Right cardiac atrium (tissue), 5 donors: ENCODE data around the gene CELF2. TPM values are rescaled to one million over a fixed set of nuclear protein-coding genes. Genes with fewer than 3 reads are reported as not detected.
A peak's percentile ranks its signal among the peaks of the same experiment; 100 is the strongest.

ENCODE experiments used
- ATAC-seq, 2 donors: fragments of 200-7000 bp; cut with Tn5 transposase; one replicate each; pipeline versions ENCODE4 v1.8.0 to v1.9.1; 2020; ENCODE audit warnings: moderate library complexity in 2 of 2, mild to moderate bottlenecking in 1 of 2
- DNase-seq, 3 donors: peaks; one replicate each; pipeline ENCODE4 v3.0.0-alpha.2; 2020
- H3K27ac ChIP-seq: one replicate; pipeline ENCODE4 v1.5.1; 2013; ENCODE audit warnings: mild to moderate bottlenecking, low read length, control low read depth, moderate library complexity
- H3K27me3 ChIP-seq: one replicate; pipeline ENCODE4 v1.6.1; 2013; ENCODE audit not compliant: control insufficient read depth, insufficient read depth
- H3K4me1 ChIP-seq: one replicate; pipeline ENCODE4 v1.6.1; 2013; ENCODE audit warnings: low read length; ENCODE audit not compliant: control insufficient read depth, insufficient read depth
- H3K4me3 ChIP-seq: one replicate; pipeline ENCODE4 v1.5.1; 2013; ENCODE audit warnings: low read length, control low read depth
- H3K9me3 ChIP-seq: one replicate; pipeline ENCODE4 v1.6.1; 2013; ENCODE audit warnings: low read length; ENCODE audit not compliant: control insufficient read depth
- WGBS: extraction: QIAGEN DNeasy Blood & Tissue Kit; methylation state at CpG from one replicate; pipeline ENCODE4 v1.1.7; 2013; 5-methylcytosine and 5-hydroxymethylcytosine counted together
- intact Hi-C, 4 donors: fragments of 100-400 bp; cut with DNase I; formaldehyde crosslinking; loops; one replicate each; pipeline versions ENCODE4 v1.11.0 to v1.14.0; 2022 to 2023
- polyA plus RNA-seq: library from polyadenylated mRNA; stranded (reverse); fragments of 200-250 nt; gene quantifications from one replicate; pipeline ENCODE4 v1.2.3, GENCODE V29; 2013
- total RNA-seq, 4 donors: library from RNA; stranded (reverse); fragmentation: NEBNext Ultra II Directional; extraction: Animal tissue kit (Norgen Biotek cat#: 25700); gene quantifications; one replicate each; pipeline ENCODE4 v1.2.1, GENCODE V29; 2021
- donor health status: healthy with polysubstance abuse.
- donor health status: DM: no; HTN: yes; CAD: no.
- donor health status: DM: no; HTN: no; CAD: no.
- donor health status: DM: no; HTN: yes; CAD: no; lungs with severe emphysema.
- donor health status: DM: yes; HTN: yes; CAD: no.

The CELF2 gene
- total and polyA plus RNA-seq, 5 donors, result 19.4 to 87.0 (median 76.8) TPM

GRCh38 chr10:11303361-11304170 is 285.9 kb downstream of the CELF2 start:
- H3K4me1 ChIP-seq, result no peaks in the 10 kb centered on the region
- intact Hi-C loops, result no loop called here
- H3K9me3 ChIP-seq, result no peaks in the 10 kb centered on the region
- no peak overlapping the region for H3K4me3 ChIP-seq
- no peak for ATAC-seq
- WGBS, result 88% methylated on average over 14 of the region's 14 CpGs
- H3K27me3 ChIP-seq, result no peaks in the 10 kb centered on the region
- DNase-seq, result no peak
- no peak overlapping the region for H3K27ac ChIP-seq

GRCh38 chr10:11304906-11305585 is 287.4 kb downstream of the CELF2 start:
- ATAC-seq (no peak), DNase-seq (no peak)
- H3K4me3 ChIP-seq, result no peak overlapping the region
- no peaks in the 10 kb centered on the region for H3K9me3 ChIP-seq
- no peaks in the 10 kb centered on the region for H3K4me1 ChIP-seq
- H3K27me3 ChIP-seq, result no peaks in the 10 kb centered on the region
- H3K27ac ChIP-seq, result no peak overlapping the region
- WGBS, result 97% methylated on average over 11 of the region's 11 CpGs
- intact Hi-C loops, result no loop called here

GRCh38 chr10:11305825-11306593 is 288.3 kb downstream of the CELF2 start:
- no peaks in the 10 kb centered on the region for H3K9me3 ChIP-seq
- H3K27me3 ChIP-seq, result no peaks in the 10 kb centered on the region
- DNase-seq (no peak), ATAC-seq (no peak)
- WGBS, result 96% methylated on average over 13 of the region's 13 CpGs
- intact Hi-C loops, result no loop called here
- H3K4me1 ChIP-seq, result no peaks in the 10 kb centered on the region
- H3K27ac ChIP-seq, result no peak overlapping the region
- H3K4me3 ChIP-seq, result no peak overlapping the region

GRCh38 chr10:11307004-11307403 is 289.3 kb downstream of the CELF2 start:
- H3K4me1 ChIP-seq, result no peaks in the 10 kb centered on the region
- H3K9me3 ChIP-seq, result no peaks in the 10 kb centered on the region
- ATAC-seq, result no peak
- DNase-seq, result no peak
- H3K27ac ChIP-seq, result no peak overlapping the region
- 99% methylated on average over 6 of the region's 6 CpGs for WGBS
- intact Hi-C loops, result no loop called here
- H3K27me3 ChIP-seq, result no peaks in the 10 kb centered on the region
- no peak overlapping the region for H3K4me3 ChIP-seq

DNA sequence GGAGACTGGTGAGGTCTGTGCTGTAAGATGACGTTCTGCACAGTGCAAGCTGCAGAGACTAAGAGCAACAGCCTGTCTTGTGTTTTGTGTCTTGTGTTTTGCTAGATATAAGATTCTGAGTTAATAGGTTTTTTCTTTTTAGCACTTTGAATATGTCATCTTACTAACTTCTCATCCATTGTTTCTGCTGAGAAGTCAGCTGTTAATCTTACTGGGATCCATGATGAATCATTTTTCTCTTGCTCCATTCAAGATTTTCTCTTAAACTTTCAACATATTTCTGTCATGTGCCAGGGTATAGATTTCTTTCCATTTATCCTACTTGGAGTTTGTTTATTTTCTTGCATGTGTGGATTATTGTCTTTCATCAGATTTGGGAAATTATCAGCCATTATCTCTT is 290.3 kb downstream of the CELF2 start:
- 87% methylated on average over 1 of the region's 1 CpG for WGBS
- Histone ChIP-seq H3K9me3 (no peaks in the 10 kb centered on the region), H3K4me3 (no peak overlapping the region), H3K4me1 (no peaks in the 10 kb centered on the region), H3K27me3 (no peaks in the 10 kb centered on the region), H3K27ac (no peak overlapping the region)
- ATAC-seq (no peak), DNase-seq (no peak)
- intact Hi-C loops, result no loop called here

DNA sequence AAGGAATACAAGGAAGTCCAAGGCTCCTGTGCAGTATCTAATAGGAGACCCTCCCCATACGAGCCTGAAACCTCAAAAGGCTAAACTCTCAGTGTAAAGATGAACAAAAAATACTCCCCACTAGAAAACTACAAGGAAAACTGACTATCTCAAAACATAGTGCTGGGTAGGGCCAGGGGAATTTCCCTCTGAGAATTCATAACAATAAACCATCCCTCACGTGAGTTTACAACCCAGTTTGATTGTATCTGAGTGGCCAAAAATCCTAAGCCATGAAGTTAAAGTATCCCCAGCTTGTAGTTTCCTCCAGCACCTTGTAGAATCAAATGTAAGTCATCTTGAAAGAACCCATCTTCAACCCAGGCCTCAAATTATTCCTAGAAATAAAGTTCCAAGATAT is 293.4 kb downstream of the CELF2 start:
- Histone ChIP-seq H3K27me3 (no peaks in the 10 kb centered on the region), H3K9me3 (no peaks in the 10 kb centered on the region), H3K4me1 (no peaks in the 10 kb centered on the region), H3K27ac (no peak overlapping the region), H3K4me3 (no peak overlapping the region)
- ATAC-seq, result no peak
- intact Hi-C loops, result no loop called here
- WGBS, result 88% methylated on average over 2 of the region's 2 CpGs
- DNase-seq, result no peak

DNA sequence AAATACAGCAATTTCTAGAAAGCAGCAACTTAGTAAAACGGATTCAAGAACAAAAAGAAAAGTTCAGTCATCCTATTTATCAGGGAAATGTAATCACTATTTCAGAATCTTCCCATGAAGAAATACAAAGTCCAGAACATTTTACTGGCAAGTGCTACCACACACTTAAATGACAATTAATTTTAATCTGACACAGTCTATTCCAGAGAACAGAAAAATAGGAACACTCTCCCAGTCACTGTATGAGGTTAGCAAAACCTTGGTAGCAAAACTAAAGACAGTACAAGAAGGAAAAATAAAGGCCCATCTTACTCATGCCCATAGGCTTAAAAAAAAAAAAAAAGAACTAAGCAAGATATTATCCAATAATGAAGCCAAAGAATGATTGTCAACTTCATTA is 295.8 kb downstream of the CELF2 start:
- no peak for DNase-seq
- Histone ChIP-seq H3K9me3 (no peaks in the 10 kb centered on the region), H3K4me1 (no peaks in the 10 kb centered on the region), H3K27ac (no peak overlapping the region), H3K4me3 (no peak overlapping the region), H3K27me3 (no peaks in the 10 kb centered on the region)
- no peak for ATAC-seq
- intact Hi-C loops, result no loop called here
- WGBS, result 63% methylated on average over 1 of the region's 1 CpG

DNA sequence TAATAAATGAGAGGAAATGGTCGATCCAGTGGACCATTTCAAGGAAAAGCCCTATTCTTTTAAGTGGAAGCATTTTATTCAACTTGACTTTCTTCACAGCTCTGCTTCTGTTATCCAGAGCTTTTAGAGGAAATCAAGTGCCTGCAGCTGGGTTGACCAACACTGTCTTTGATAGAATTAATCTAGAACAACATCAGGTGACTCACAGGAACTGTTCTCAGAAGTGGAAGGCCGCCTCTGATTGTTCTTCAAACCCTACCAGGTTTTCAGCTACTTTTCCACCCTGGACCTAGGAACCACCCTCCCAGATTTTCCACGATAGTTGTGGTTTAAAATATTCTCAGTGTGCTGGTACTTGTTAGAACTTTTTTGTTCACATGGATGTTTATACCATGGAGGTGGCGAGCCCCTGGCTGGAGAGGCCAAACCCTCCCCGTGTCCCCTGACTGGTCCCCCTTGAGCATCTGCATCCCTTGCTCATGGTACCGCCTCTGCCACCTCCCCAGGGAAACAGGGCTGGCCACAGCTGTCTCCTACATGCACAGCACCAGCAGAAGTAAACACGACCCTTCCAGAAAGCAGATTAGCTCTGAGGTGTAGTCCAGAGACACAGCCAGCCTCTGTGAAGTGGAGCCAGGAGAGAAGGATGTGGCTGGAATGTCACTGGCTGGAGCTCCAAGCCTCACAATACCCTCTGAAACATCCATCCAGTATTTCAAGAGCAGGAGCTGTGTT is 300.4 kb downstream of the CELF2 start:
- WGBS, result 77% methylated on average over 7 of the region's 7 CpGs
- ATAC-seq, result peak in 1 of 2 donors; percentile 76

DNA sequence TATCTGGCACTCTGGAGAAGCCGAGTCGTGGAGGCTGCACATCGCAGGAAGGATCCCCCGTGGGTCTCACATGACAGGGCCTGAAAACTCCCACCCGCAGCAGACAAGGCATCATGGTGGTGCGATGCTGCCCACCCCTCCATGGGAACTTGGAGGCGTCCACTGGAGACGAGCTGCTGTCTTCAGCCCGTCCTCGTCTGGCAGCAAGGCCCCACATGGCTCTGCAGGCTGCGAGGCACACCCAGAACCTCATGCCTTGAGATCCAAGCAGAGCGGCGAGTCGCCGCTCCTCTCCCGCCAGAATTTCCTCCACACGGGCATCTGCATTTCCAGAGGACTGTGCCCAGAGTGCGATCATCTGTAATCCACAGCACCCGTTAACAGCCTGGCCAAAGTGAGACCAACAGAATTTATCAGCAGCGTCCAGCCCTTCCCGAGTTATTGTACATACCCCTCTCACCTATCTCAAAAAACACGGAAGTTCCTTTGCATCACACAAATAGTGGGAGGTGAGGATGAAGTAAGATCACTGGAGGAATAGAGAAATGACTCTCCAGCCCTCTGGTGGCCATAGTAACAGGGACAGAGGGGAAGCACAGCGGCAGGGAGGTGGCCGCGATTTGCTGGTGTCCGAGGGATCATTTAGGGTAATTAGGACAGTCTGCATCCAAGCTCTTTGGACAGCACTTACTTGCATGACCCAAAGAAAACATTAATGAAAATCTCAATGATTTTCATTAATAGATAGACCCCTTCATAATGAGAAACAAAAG is 301.3 kb downstream of the CELF2 start:
- no peak overlapping the region for H3K27ac ChIP-seq
- no peaks in the 10 kb centered on the region for H3K4me1 ChIP-seq
- intact Hi-C loops, result no loop called here
- no peak for ATAC-seq
- H3K4me3 ChIP-seq, result no peak overlapping the region
- 93% methylated on average over 26 of the region's 26 CpGs for WGBS
- DNase-seq, result peak in 1 of 3 donors; percentile 34
- no peaks in the 10 kb centered on the region for H3K27me3 ChIP-seq
- H3K9me3 ChIP-seq, result no peaks in the 10 kb centered on the region

More for the DNA sequence above, 300.4 kb downstream of the CELF2 start:
- DNase-seq, result no peak
- H3K9me3 ChIP-seq, result no peaks in the 10 kb centered on the region
- H3K27me3 ChIP-seq, result no peaks in the 10 kb centered on the region
- no peaks in the 10 kb centered on the region for H3K4me1 ChIP-seq
- no peak overlapping the region for H3K4me3 ChIP-seq
- intact Hi-C loops, result no loop called here
- no peak overlapping the region for H3K27ac ChIP-seq

DNA sequence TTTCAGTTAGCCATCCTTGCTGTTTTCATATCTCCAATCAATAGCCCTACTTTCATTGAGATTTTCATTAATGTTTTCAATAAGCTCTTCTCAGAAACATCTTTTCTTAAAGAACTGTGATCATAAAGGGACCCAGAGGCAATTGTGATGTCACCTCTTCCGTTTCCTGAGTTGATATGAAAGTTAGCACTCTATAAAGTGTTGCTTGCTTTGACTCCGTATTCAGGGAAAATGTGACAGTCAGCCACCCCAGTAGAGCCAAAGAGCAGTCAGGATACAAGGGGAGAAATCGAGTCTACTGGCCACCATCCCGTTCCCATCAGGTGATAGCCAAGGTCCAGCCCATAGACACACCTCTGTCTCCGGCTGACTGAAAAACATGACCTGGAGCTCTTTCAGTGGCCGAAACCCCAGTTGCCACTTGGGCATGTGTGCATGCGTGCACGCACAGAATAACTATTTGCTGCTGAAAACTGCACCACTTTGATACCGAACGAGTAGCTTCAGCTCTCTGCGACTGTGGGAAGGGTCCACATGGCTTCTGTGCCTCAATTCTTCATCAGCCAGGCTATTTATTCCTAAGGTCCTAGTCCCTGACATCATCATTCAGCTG is 302.4 kb downstream of the CELF2 start:
- H3K27me3 ChIP-seq, result no peaks in the 10 kb centered on the region
- 81% methylated on average over 11 of the region's 11 CpGs for WGBS
- no peak for ATAC-seq
- no peak overlapping the region for H3K27ac ChIP-seq
- no peaks in the 10 kb centered on the region for H3K4me1 ChIP-seq
- no peak for DNase-seq
- intact Hi-C loops, result no loop called here
- no peak overlapping the region for H3K4me3 ChIP-seq
- H3K9me3 ChIP-seq, result no peaks in the 10 kb centered on the region
